Mesothelial cell of epicardium (in vitro differentiated cells): ENCODE data around the gene AOC3. TPM values are rescaled to one million over a fixed set of nuclear protein-coding genes. Genes with fewer than 3 reads are reported as not detected.

Experiments used
- DNase-seq, 2 experiments: peaks; one replicate each; pipeline ENCODE4 v3.0.0; 2021; ENCODE audit warnings: low spot score in 2 of 2; ENCODE audit not compliant: unreplicated experiment in 2 of 2
- H3K27ac Mint-ChIP-seq: 2 replicates; pipeline ENCODE4 v1.8.0; 2021; ENCODE audit warnings: mixed read lengths
- H3K27me3 Mint-ChIP-seq: 2 replicates; pipeline ENCODE4 v1.8.0; 2021; ENCODE audit warnings: low read depth, mixed read lengths
- H3K36me3 Mint-ChIP-seq: 2 replicates; pipeline ENCODE4 v1.8.0; 2021; ENCODE audit warnings: mixed read lengths
- H3K4me1 Mint-ChIP-seq: 2 replicates; pipeline ENCODE4 v1.8.0; 2021; ENCODE audit warnings: mixed read lengths
- H3K4me3 Mint-ChIP-seq: 2 replicates; pipeline ENCODE4 v1.8.0; 2021; ENCODE audit warnings: mild to moderate bottlenecking, moderate library complexity, mixed read lengths
- H3K9me3 Mint-ChIP-seq: 2 replicates; pipeline ENCODE4 v1.8.0; 2021; ENCODE audit warnings: mixed read lengths
- microRNA-seq: library from miRNA; unstranded; fragments of <30 nt; microRNA quantifications from one replicate; pipeline ENCODE4 v1.2.0, GENCODE V29; 2021; ENCODE audit warnings: inconsistent platforms, mixed read lengths
- total RNA-seq: library from RNA; stranded (reverse); gene quantifications from 3 replicates; pipeline ENCODE4 v1.2.1, GENCODE V29; 2021
- TF ChIP-seq, protein P1 (sequence below): fragments of 200-600 bp; sonication (generic); IDR thresholded peaks from one replicate; pipeline ENCODE4 v1.5.0; 2021; ENCODE audit warnings: antibody characterized with exemption; ENCODE audit not compliant: unreplicated experiment

Gene AOC3
- total RNA-seq, 1 donor from 2014 or later: 1.5 TPM

DNA sequence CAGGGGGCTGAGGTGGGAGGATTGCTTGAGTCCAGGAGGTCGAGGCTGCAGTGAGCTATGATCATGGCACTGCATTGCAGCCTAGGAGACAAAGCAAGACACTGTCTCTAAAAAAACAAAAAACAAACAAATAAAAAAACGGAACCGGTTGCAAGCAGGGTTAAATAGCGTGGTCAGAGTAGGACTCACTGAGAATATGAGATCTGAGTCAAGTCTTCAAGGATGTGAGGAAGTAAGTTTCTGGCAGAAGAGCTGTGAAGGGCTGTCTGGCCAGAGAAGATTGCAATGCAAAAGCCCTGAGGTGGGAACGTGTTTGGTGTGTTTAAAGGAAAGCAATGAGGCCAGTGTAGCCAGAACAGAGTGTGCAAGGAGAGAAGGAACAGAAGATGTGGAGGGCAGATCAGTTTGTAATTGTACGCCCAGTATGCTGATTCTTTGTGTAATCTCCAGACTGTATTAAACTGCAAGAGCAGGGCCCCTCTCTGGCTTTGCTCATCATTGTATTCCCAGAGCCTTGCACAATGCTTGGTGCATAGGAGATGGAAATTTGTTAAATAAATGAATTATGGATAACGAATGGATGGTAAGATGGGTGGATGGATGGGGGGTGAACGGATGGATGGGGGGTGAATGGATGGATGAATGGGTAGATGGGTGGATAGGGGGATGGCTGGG, 55.9 kb downstream of the AOC3 start:
- no peak for DNase-seq
- H3K36me3 Mint-ChIP-seq: no peaks in the 10 kb centered on the region
- no peak overlapping the region for H3K27ac Mint-ChIP-seq
- H3K4me3 Mint-ChIP-seq: no peak overlapping the region
- peaks cover 39% of the 10 kb centered on the region for H3K27me3 Mint-ChIP-seq
- peaks cover 3% of the 10 kb centered on the region for H3K4me1 Mint-ChIP-seq
- TF ChIP-seq, protein P1, sequence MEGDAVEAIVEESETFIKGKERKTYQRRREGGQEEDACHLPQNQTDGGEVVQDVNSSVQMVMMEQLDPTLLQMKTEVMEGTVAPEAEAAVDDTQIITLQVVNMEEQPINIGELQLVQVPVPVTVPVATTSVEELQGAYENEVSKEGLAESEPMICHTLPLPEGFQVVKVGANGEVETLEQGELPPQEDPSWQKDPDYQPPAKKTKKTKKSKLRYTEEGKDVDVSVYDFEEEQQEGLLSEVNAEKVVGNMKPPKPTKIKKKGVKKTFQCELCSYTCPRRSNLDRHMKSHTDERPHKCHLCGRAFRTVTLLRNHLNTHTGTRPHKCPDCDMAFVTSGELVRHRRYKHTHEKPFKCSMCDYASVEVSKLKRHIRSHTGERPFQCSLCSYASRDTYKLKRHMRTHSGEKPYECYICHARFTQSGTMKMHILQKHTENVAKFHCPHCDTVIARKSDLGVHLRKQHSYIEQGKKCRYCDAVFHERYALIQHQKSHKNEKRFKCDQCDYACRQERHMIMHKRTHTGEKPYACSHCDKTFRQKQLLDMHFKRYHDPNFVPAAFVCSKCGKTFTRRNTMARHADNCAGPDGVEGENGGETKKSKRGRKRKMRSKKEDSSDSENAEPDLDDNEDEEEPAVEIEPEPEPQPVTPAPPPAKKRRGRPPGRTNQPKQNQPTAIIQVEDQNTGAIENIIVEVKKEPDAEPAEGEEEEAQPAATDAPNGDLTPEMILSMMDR: no peak
- H3K9me3 Mint-ChIP-seq: no peaks in the 10 kb centered on the region

Small RNA genes within 50 kb of the gene (microRNA-seq; reads per million reads assigned to microRNA genes)
- not detected for gene MIR6781

Other genes with a start within 250 kb of the AOC3 start
- 77.7 to 79.1 TPM (median 77.8 TPM) in 3 replicates for gene RETREG3, start 241.8 kb upstream of the AOC3 start, total RNA-seq
- 35.0 to 42.9 TPM (median 38.4 TPM) in 3 replicates for gene TUBG1, start 241.5 kb upstream of the AOC3 start, total RNA-seq
- gene TUBG2, start 191.9 kb upstream of the AOC3 start, total RNA-seq: 30.6 to 33.7 TPM (median 33.4 TPM) in 3 replicates
- 35.9 to 38.2 TPM (median 37.8 TPM) in 3 replicates for gene PLEKHH3, start 174.2 kb upstream of the AOC3 start, total RNA-seq
- gene CCR10, start 169.4 kb upstream of the AOC3 start, total RNA-seq: 2.0 to 2.3 TPM (median 2.1 TPM) in 3 replicates
- 20.5 to 23.1 TPM (median 20.9 TPM) in 3 replicates for gene CNTNAP1, start 168.7 kb upstream of the AOC3 start, total RNA-seq
- gene EZH1, start 106.2 kb upstream of the AOC3 start, total RNA-seq: 38.4 to 45.1 TPM (median 42.5 TPM) in 3 replicates
- 19.5 to 22.3 TPM (median 21.6 TPM) in 3 replicates for gene RAMP2, start 90.0 kb upstream of the AOC3 start, total RNA-seq
- gene VPS25, start 77.8 kb upstream of the AOC3 start, total RNA-seq: 59.4 to 65.0 TPM (median 64.9 TPM) in 3 replicates
- 1.3 to 1.8 TPM (median 1.7 TPM) in 3 replicates for gene WNK4, start 70.6 kb upstream of the AOC3 start, total RNA-seq
- 52.4 to 57.4 TPM (median 54.3 TPM) in 3 replicates for gene COA3, start 52.5 kb upstream of the AOC3 start, total RNA-seq
- 0.09 to 0.14 TPM in 2 of 3 replicates, not detected in the other for gene CNTD1, start 52.3 kb upstream of the AOC3 start, total RNA-seq
- 54.5 to 55.8 TPM (median 55.2 TPM) in 3 replicates for gene BECN1, start 26.9 kb upstream of the AOC3 start, total RNA-seq
- 88.7 to 92.8 TPM (median 92.0 TPM) in 3 replicates for gene PSME3, start 17.8 kb upstream of the AOC3 start, total RNA-seq
- gene AOC2, start 6.6 kb upstream of the AOC3 start, total RNA-seq: 3.0 to 3.8 TPM (median 3.4 TPM) in 3 replicates
- not detected in 3 replicates for gene G6PC1, start 49.6 kb downstream of the AOC3 start, total RNA-seq
- 58.6 to 66.0 TPM (median 59.1 TPM) in 3 replicates for gene AARSD1, start 113.3 kb downstream of the AOC3 start, total RNA-seq
- 1.5 to 2.0 TPM (median 1.6 TPM) in 3 replicates for gene PTGES3L, start 128.9 kb downstream of the AOC3 start, total RNA-seq
- 13.1 to 13.9 TPM (median 13.2 TPM) in 3 replicates for gene RUNDC1, start 129.4 kb downstream of the AOC3 start, total RNA-seq
- gene RPL27, start 147.2 kb downstream of the AOC3 start, total RNA-seq: 1,019 to 1,067 TPM (median 1,060 TPM) in 3 replicates
- gene IFI35, start 155.6 kb downstream of the AOC3 start, total RNA-seq: 5.6 to 6.3 TPM (median 5.9 TPM) in 3 replicates
- 211 to 222 TPM (median 211 TPM) in 3 replicates for gene VAT1, start 171.2 kb downstream of the AOC3 start, total RNA-seq
- 7.6 to 8.7 TPM (median 8.7 TPM) in 3 replicates for gene RND2, start 174.0 kb downstream of the AOC3 start, total RNA-seq